GM18909 (cell line): ENCODE data around the gene SLC22A23.

ENCODE experiments used
- ATAC-seq: cut with Tn5 transposase; IDR thresholded peaks from one replicate; pipeline ENCODE4 v1.9.1; 2021; ENCODE audit warnings: mild to moderate bottlenecking; ENCODE audit not compliant: unreplicated experiment, poor library complexity

SLC22A23 gene

GRCh38 chr6:3480009-3480408 lies 23.2 kb upstream of the SLC22A23 start:
- no peak for ATAC-seq

GRCh38 chr6:3473773-3474172 lies 16.9 kb upstream of the SLC22A23 start:
- no peak for ATAC-seq

GRCh38 chr6:3471711-3472110 lies 14.9 kb upstream of the SLC22A23 start:
- no peak for ATAC-seq

DNA sequence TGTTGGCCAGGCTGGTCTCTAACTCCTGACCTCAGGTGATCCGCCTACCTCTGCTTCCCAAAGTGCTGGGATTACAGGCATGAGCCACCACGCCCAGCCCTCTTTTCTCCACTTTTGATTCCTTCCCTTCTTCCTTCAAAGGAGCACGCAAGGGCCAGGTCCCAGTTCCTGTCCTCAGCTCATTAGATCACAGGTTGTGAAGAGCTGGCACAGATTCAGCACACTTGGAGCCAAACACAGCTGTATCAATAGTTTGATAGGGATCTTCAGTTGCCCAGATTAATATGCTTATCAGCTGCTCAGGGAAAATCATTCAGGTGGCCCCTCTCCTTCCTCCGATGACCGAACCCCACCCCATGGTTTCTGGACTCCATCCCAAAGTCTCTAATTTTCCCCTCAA lies 14.4 kb upstream of the SLC22A23 start:
- ATAC-seq, result no peak

- ATAC-seq, result no peak
Measured at GRCh38 chr6:3468585-3468984, 11.7 kb upstream of the SLC22A23 start.

GRCh38 chr6:3467996-3468395 lies 11.1 kb upstream of the SLC22A23 start:
- no peak for ATAC-seq

DNA sequence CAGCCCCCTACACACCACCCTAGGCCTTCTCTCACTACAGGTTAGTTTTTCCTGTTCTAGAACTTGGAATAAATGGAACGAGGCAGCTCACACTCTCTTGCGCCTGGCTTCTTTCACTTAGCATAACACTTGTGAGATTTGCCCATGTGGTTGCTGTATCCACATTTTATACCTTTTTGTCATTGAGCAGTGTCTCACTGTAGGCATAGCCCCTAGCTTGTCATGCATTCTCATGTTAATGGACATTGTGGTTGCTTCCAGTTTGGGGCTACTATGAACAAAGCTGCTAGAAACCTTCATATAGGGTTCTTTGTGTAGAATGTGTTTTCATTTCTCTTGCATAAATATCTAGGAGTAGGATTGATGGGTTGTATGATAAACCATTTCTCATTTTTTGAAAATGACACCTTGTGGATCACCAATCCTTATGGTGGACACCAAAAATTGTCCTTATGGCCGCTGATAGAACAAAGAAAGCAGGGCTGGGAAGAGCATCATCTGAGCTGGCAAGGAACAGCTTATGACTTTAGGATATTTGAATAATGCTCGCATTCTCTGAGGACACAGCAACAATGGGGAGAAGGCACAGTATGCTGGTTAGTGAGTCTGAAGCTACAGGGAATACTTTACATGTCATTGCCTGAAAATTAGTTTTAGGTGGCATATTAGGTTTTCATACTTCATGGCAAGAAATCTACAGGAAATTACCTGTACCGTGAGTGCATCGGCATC lies 9.8 kb upstream of the SLC22A23 start:
- no peak for ATAC-seq

- no peak for ATAC-seq
Measured at GRCh38 chr6:3460253-3460652, 3.4 kb upstream of the SLC22A23 start.

DNA sequence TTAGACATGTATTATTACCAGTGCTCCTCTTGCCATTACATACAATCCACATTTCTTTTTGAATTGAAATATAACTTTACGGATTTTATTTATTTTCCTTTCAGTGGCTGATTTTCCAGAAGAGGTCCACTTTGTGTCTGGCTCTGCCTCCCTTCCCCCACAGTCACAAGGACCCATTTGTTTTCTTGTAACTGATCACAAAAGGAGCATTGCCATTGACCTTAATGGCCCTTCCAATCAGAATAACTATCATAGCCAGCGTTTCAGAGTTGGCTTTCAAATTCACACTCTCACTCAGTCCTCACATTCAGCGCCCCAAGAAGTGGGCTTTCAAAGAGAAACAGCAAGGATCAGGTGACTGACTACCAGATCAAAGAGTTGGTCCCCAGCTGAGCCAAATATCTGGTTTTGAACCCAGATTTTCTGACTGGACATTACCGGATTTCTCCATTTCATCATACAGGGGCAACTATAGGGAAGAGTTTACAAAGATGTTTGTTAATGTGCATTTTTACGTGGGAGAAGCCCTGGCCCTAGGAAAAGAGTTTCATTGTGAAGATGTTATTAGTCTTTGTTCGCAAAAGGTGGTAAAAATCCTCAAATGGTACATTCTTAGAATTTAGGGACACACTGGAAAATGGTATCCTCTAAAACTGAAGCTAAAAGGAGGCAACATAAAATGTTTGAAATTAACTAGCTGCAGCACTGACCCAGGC lies 2.0 kb upstream of the SLC22A23 start:
- ATAC-seq, result no peak

GRCh38 chr6:3457710-3458602 lies 1.1 kb upstream of the SLC22A23 start:
- no peak for ATAC-seq

GRCh38 chr6:3456395-3456897 lies 404 bp downstream of the SLC22A23 start:
- no peak for ATAC-seq

- ATAC-seq, result no peak
Measured at GRCh38 chr6:3455569-3456394, 1.1 kb downstream of the SLC22A23 start.

DNA sequence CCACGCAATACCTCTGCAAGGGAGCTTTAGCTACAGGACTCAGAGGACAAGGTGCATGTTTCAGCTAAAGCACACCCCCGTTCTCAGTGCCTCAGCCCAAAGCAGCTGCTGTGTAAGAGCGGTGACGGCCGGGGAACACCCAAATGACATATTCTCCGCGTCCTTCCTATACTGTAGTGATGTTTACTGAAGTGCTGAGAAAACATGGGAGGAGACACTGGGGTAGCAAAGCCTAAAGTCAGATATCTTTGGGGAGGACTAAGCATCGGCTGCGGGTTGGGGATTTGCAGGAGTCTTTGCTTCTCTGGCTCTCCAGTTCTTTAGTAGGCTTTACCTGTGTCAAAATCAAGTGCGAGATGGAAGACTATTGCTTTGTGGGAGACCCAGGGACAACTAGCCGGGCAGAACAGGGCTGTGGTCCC lies 1.7 kb downstream of the SLC22A23 start:
- no peak for ATAC-seq

DNA sequence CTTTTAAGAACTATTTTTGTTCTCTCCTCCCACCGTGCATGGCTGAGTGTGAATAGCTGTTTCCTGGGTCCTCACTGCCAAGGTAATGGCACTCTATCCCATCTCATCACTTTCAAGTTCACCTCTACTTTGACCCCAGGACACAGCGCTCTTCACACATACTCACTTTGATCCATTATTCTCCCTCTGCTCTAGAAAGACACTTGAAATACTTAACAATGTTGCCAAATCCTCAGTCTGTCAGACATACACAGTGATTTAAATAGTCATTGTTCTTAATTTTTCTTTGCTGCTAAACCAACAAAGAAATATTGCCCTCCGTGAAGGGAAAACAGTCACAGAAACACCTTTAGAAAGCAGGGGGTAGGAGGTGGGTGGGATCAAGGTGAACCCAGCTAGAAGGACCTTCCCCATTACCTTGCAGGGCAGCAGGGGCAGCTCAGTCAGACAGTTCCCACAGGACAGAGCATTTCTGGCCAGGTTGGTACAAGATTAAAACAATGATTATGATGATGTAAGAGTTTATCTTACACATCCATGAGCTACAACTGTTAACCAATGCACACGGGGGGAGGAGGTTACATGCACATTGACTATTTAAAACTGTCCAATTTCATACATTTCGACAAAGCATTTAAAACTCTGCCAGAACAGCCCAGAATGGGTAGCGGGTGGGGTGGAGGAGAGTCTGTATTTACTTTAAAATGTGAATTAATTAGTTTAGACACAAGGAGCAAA lies 2.4 kb downstream of the SLC22A23 start:
- ATAC-seq, result no peak

GRCh38 chr6:3453413-3454272 lies 3.2 kb downstream of the SLC22A23 start:
- no peak for ATAC-seq

DNA sequence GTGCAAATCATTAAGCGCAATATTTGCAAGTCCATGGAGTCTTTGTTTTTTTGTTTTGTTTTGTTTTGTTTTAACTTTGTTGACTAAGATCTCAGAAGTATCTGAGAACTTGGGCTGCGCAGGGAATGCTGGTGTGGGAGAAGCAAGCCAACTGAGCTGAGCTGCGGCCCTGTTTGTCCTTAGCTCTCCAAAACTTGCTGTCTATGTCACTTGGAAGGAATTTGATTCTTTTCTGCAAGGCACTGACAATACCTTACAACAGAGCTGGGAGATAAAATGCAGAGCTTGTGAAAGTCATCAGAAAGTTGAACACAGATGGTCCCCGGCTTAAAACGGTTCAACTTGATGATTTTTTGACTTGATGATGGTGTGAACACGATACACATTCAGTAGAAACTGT lies 5.4 kb downstream of the SLC22A23 start:
- no peak for ATAC-seq

GRCh38 chr6:3450888-3451287 lies 6.0 kb downstream of the SLC22A23 start:
- ATAC-seq, result no peak

GRCh38 chr6:3449750-3450305 lies 7.0 kb downstream of the SLC22A23 start:
- no peak for ATAC-seq
